Glutamatergic neuron (in vitro differentiated cells): ENCODE measurements around the gene MEF2D. TPM values are rescaled to one million over a fixed set of nuclear protein-coding genes. Genes with fewer than 3 reads are reported as not detected.

Source experiments
- DNase-seq: peaks from one replicate; pipeline ENCODE4 v3.0.0; 2022
- H3K27ac Mint-ChIP-seq: one replicate; pipeline ENCODE4 v1.8.0; 2020; ENCODE audit warnings: mild to moderate bottlenecking, mixed read lengths, inconsistent platforms; ENCODE audit not compliant: unreplicated experiment
- H3K27me3 Mint-ChIP-seq: one replicate; pipeline ENCODE4 v1.8.0; 2020; ENCODE audit warnings: mild to moderate bottlenecking, moderate library complexity, mixed read lengths, inconsistent platforms; ENCODE audit not compliant: unreplicated experiment
- H3K36me3 Mint-ChIP-seq: one replicate; pipeline ENCODE4 v1.8.0; 2020; ENCODE audit warnings: mild to moderate bottlenecking, mixed read lengths, inconsistent platforms; ENCODE audit not compliant: unreplicated experiment
- H3K4me1 Mint-ChIP-seq: one replicate; pipeline ENCODE4 v1.8.0; 2020; ENCODE audit warnings: mild to moderate bottlenecking, low read depth, mixed read lengths, inconsistent platforms; ENCODE audit not compliant: unreplicated experiment
- H3K4me3 Mint-ChIP-seq: one replicate; pipeline ENCODE4 v1.8.0; 2020; ENCODE audit warnings: mild to moderate bottlenecking, mixed read lengths, inconsistent platforms; ENCODE audit not compliant: unreplicated experiment
- H3K9me3 Mint-ChIP-seq: one replicate; pipeline ENCODE4 v1.8.0; 2020; ENCODE audit warnings: mild to moderate bottlenecking, moderate library complexity, mixed read lengths, inconsistent platforms; ENCODE audit not compliant: unreplicated experiment
- CTCF ChIP-seq: fragments of 200-600 bp; sonication (generic); IDR thresholded peaks from one replicate; pipeline ENCODE4 v1.5.0; 2021; ENCODE audit not compliant: partially characterized antibody, unreplicated experiment
- total RNA-seq: library from RNA; stranded (reverse); fragmentation: NEBNext Ultra II Directional; extraction: Animal tissue kit (Norgen Biotek cat#: 25700); gene quantifications from one replicate; pipeline ENCODE4 v1.2.1, GENCODE V29; 2021; ENCODE audit not compliant: unreplicated experiment

Gene MEF2D
- total RNA-seq, 1 donor from 2014 or later, result 50.0 TPM

DNA sequence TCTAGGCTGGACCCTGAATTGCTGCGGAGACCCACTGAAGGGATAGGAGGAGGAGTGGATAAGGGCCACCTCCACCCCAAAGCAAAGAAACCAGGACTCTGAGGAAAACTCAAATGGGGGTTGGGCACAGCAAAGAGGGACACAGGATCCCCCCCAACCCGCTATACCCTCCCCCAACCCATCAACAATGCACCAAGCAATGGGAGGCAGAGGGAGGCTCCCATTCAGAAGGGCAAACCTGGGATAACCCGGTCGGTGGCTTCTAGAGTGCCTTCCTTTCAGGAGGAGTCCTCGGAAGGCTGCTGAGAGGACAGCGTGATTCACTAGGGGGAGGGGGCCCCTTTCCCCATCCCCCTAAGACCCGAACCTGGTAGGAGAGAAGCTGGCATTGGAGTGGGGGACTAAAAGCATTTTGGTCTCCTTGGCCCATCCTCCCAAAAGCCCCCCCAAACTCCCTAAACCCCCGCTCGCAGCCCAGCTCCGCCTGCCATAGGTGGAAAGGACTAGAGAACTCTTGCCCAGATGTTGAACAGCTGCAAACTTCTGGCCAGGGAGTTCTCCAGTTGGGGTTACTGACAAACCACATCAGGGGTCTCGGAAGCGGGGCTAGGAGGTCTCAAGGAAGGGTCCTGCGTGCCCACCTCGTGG is 1.3 kb downstream of the MEF2D start:
- Mint-ChIP-seq H3K4me3 (peak overlapping the region; percentile 89), H3K27ac (peak overlapping the region; percentile 91), H3K9me3 (peaks cover 23% of the 10 kb centered on the region), H3K4me1 (peaks cover 51% of the 10 kb centered on the region), H3K36me3 (no peaks in the 10 kb centered on the region), H3K27me3 (peaks cover 15% of the 10 kb centered on the region)
- DNase-seq, result no peak
- TF ChIP-seq CTCF, result no peak

GRCh38 chr1:156498432-156499193 is 2.0 kb downstream of the MEF2D start:
- Mint-ChIP-seq H3K27ac (peak overlapping the region; percentile 91), H3K9me3 (peaks cover 17% of the 10 kb centered on the region), H3K4me1 (peaks cover 52% of the 10 kb centered on the region), H3K4me3 (peak overlapping the region; percentile 89), H3K27me3 (peaks cover 11% of the 10 kb centered on the region), H3K36me3 (no peaks in the 10 kb centered on the region)
- no peak for TF ChIP-seq CTCF
- no peak for DNase-seq

GRCh38 chr1:156497743-156498431 is 2.7 kb downstream of the MEF2D start:
- peaks cover 19% of the 10 kb centered on the region for H3K9me3 Mint-ChIP-seq
- peak overlapping the region; percentile 89 for H3K4me3 Mint-ChIP-seq
- H3K36me3 Mint-ChIP-seq, result no peaks in the 10 kb centered on the region
- H3K4me1 Mint-ChIP-seq, result peaks cover 52% of the 10 kb centered on the region
- peak overlapping the region; percentile 81 for H3K27ac Mint-ChIP-seq
- no peak for DNase-seq
- H3K27me3 Mint-ChIP-seq, result peaks cover 8% of the 10 kb centered on the region
- TF ChIP-seq CTCF, result no peak

DNA sequence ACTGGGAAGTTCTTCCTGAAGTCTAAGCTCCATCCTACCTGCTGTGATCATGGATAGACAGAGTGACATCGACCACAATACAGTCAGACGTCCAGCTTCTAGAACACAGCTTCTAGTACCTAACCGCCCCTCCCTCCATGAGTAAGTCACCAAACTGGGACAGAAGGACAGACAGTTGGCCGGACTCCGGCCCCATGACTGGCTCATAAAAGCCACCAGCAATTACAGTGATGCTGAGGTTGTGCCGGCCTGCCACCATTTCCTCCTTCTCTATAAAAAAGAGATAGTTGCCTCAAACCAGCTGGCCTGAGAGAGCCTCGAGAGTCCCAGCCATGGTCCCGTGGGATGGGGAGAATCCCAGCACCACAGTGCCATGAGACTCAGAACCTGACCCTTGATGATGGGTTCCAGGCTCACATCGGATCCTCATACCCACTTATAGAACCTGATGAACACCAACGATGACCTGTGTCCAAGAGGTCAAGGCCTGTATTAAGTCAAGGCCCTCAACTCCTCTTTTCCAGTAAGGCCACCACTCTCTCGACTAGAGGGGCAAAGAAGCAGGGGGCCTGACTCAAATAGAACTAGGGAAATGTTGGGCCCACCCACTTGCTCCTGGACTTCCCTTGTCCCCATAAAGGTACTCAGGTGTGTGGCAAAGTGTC is 3.4 kb downstream of the MEF2D start:
- Mint-ChIP-seq H3K9me3 (peaks cover 24% of the 10 kb centered on the region), H3K27ac (peak overlapping the region; percentile 88), H3K4me1 (peaks cover 56% of the 10 kb centered on the region)

More for the DNA sequence above, 3.4 kb downstream of the MEF2D start:
- no peak for DNase-seq
- no peak for TF ChIP-seq CTCF
- Mint-ChIP-seq H3K4me3 (peak overlapping the region; percentile 89), H3K36me3 (no peaks in the 10 kb centered on the region), H3K27me3 (peaks cover 10% of the 10 kb centered on the region)
